ENCODE measurements around the gene EFCAB6. TPM values are rescaled to one million over a fixed set of nuclear protein-coding genes. Genes with fewer than 3 reads are reported as not detected.

EFCAB6 gene
- total RNA-seq, 4 donors from 2014 or later = 2.0 to 8.4 (median 5.7) TPM

GRCh38 chr22:43652845-43653244 lies 159.3 kb downstream of the EFCAB6 start:
- intact Hi-C loops (cut with DNase I; ENCODE audit: low total_unique reads) = no loop called here
- no peak for DNase-seq
- Histone ChIP-seq H3K36me3 (no peaks in the 10 kb centered on the region), H3K4me1 (no peaks in the 10 kb centered on the region), H3K27ac (no peak overlapping the region), H3K27me3 (no peaks in the 10 kb centered on the region), H3K4me3 (no peak overlapping the region), H3K9me3 (no peaks in the 10 kb centered on the region)
- TF ChIP-seq CTCF (IDR thresholded peaks at IDR 0.05) = no peak
- no peak for TF ChIP-seq POLR2A (IDR thresholded peaks at IDR 0.05)

- no peak overlapping the region for H3K4me3 ChIP-seq
- H3K27ac ChIP-seq = no peak overlapping the region
- no peaks in the 10 kb centered on the region for H3K27me3 ChIP-seq
- no peaks in the 10 kb centered on the region for H3K36me3 ChIP-seq
- H3K9me3 ChIP-seq = no peaks in the 10 kb centered on the region
- TF ChIP-seq CTCF (IDR thresholded peaks at IDR 0.05) (no peak), POLR2A (IDR thresholded peaks at IDR 0.05) (no peak)
- intact Hi-C loops (cut with DNase I; ENCODE audit: low total_unique reads) = no loop called here
- no peaks in the 10 kb centered on the region for H3K4me1 ChIP-seq
- DNase-seq = no peak
Measured at GRCh38 chr22:43643387-43643786, 168.7 kb downstream of the EFCAB6 start.

GRCh38 chr22:43642319-43643206 lies 169.5 kb downstream of the EFCAB6 start:
- Histone ChIP-seq H3K9me3 (no peaks in the 10 kb centered on the region), H3K27me3 (no peaks in the 10 kb centered on the region), H3K4me1 (no peaks in the 10 kb centered on the region), H3K4me3 (no peak overlapping the region), H3K27ac (no peak overlapping the region), H3K36me3 (no peaks in the 10 kb centered on the region)
- intact Hi-C loops (cut with DNase I; ENCODE audit: low total_unique reads) = no loop called here
- TF ChIP-seq POLR2A (IDR thresholded peaks at IDR 0.05) = no peak
- TF ChIP-seq CTCF (IDR thresholded peaks at IDR 0.05) = no peak
- no peak for DNase-seq

- no peak for TF ChIP-seq CTCF (IDR thresholded peaks at IDR 0.05)
- no peak for TF ChIP-seq POLR2A (IDR thresholded peaks at IDR 0.05)
- H3K27ac ChIP-seq = no peak overlapping the region
- H3K36me3 ChIP-seq = no peaks in the 10 kb centered on the region
- H3K4me1 ChIP-seq = no peaks in the 10 kb centered on the region
- DNase-seq = no peak
- no peaks in the 10 kb centered on the region for H3K27me3 ChIP-seq
- intact Hi-C loops (cut with DNase I; ENCODE audit: low total_unique reads) = no loop called here
- no peak overlapping the region for H3K4me3 ChIP-seq
- no peaks in the 10 kb centered on the region for H3K9me3 ChIP-seq
Measured at GRCh38 chr22:43639228-43639948, 172.7 kb downstream of the EFCAB6 start.
